Fibroblast of mammary gland (primary cell): Measurements from ENCODE around the gene SYN1.
A peak's percentile ranks its signal among the peaks of the same experiment; 100 is the strongest.
"Not testable (repeated sequence)": the region's sequence is repeated elsewhere in the genome, so short reads cannot be mapped to it uniquely, and the experiment has no call there.

Source experiments
- DNase-seq: peaks from one replicate; pipeline ENCODE4 v3.0.0-alpha.2; 2010; ENCODE audit warnings: low read depth
- H3K4me3 ChIP-seq: 2 replicates; pipeline ENCODE4 v1.5.1; 2011; ENCODE audit warnings: low read depth, mild to moderate bottlenecking, low read length, moderate library complexity; ENCODE audit not compliant: control insufficient read depth
- CTCF ChIP-seq: conservative IDR thresholded peaks from 2 replicates; pipeline ENCODE4 v1.5.1; 2011; ENCODE audit warnings: low read depth, low read length, inconsistent platforms; ENCODE audit not compliant: control insufficient read depth, insufficient read depth

SYN1 gene

GRCh38 chrX:47612418-47612817, 7.2 kb downstream of the SYN1 start:
- H3K4me3 ChIP-seq: no peak overlapping the region
- DNase-seq: no peak
- no peak for TF ChIP-seq CTCF

- no peak for TF ChIP-seq CTCF
Measured at GRCh38 chrX:47611926-47612325, 7.7 kb downstream of the SYN1 start.

GRCh38 chrX:47611489-47611888, 8.2 kb downstream of the SYN1 start:
- peak; percentile 6 for DNase-seq
- TF ChIP-seq CTCF: no peak
- no peak overlapping the region for H3K4me3 ChIP-seq

More at GRCh38 chrX:47611926-47612325, 7.7 kb downstream of the SYN1 start:
- no peak for DNase-seq
- H3K4me3 ChIP-seq: no peak overlapping the region

- H3K4me3 ChIP-seq: no peak overlapping the region
- no peak for DNase-seq
- no peak for TF ChIP-seq CTCF
Measured at GRCh38 chrX:47610511-47610910, 9.1 kb downstream of the SYN1 start.

GRCh38 chrX:47608130-47608810, 11.4 kb downstream of the SYN1 start:
- DNase-seq: no peak
- H3K4me3 ChIP-seq: no peak overlapping the region
- no peak for TF ChIP-seq CTCF

- peak; percentile 52 for DNase-seq
- no peak overlapping the region for H3K4me3 ChIP-seq
- TF ChIP-seq CTCF: no peak
Measured at GRCh38 chrX:47607091-47607490, 12.6 kb downstream of the SYN1 start.

- TF ChIP-seq CTCF: no peak
- no peak overlapping the region for H3K4me3 ChIP-seq
- DNase-seq: no peak
Measured at GRCh38 chrX:47605024-47605423, 14.6 kb downstream of the SYN1 start.

- DNase-seq, H3K4me3 ChIP-seq: not testable (repeated sequence)
Measured at GRCh38 chrX:47603125-47603524, 16.5 kb downstream of the SYN1 start.
